Endothelial cell of umbilical vein (primary cell): Measurements from ENCODE around the gene ADH5. TPM values are rescaled to one million over a fixed set of nuclear protein-coding genes. Genes with fewer than 3 reads are reported as not detected.

Experiments used
- BruUV-seq: library from RNA; stranded (reverse); fragments of 400-500 nt; replicated peaks from 2 replicates; lab custom pipeline; 2021; lab: Mats Ljungman, UMichigan
- CTCF ChIA-PET: fragments of 300-600, 350-600 bp; sonication (Branson Sonifier 250); formaldehyde crosslinking; loops from one replicate; lab custom pipeline; 2021; ENCODE audit warnings: antibody characterized with exemption, inconsistent platforms; lab: Charles Lee
- POLR2A ChIA-PET: fragments of 300-600, 350-600 bp; sonication (Branson Sonifier 250); formaldehyde crosslinking; loops from one replicate; lab custom pipeline; 2021; ENCODE audit warnings: antibody characterized with exemption, inconsistent platforms; lab: Charles Lee
- DNase-seq: peaks from one replicate; pipeline ENCODE4 v3.0.0-alpha.2; 2011; ENCODE audit warnings: low read depth, low spot score
- FAIRE-seq: peaks from 2 replicates; lab custom pipeline; 2011; peaks lifted over from hg19 to GRCh38; lab: Jason Lieb, UNC
- H2AFZ ChIP-seq: 2 replicates; pipeline ENCODE4 v1.6.0; 2012; ENCODE audit warnings: low read depth, low read length, control low read depth, inconsistent platforms
- H3K27ac ChIP-seq: 2 replicates; pipeline ENCODE4 v1.5.1; 2011; ENCODE audit warnings: low read depth, mild to moderate bottlenecking, control low read depth, low read length, moderate library complexity; ENCODE audit not compliant: insufficient read depth
- H3K27me3 ChIP-seq, 2 experiments: 2 replicates each; pipeline versions ENCODE4 v1.6.0 to v1.6.1; 2011; ENCODE audit warnings: low read length in 2 of 2, mixed read lengths in 1 of 2; ENCODE audit not compliant: control insufficient read depth in 2 of 2, insufficient read depth in 2 of 2
- H3K36me3 ChIP-seq, 2 experiments: 2 replicates in 1 of 2; 3 replicates in 1 of 2; pipeline ENCODE4 v1.5.1; 2011; ENCODE audit warnings: low read length in 2 of 2, mild to moderate bottlenecking in 1 of 2, moderate library complexity in 1 of 2; ENCODE audit not compliant: control insufficient read depth in 2 of 2, insufficient read depth in 2 of 2; ENCODE audit errors: extremely low read depth in 1 of 2
- H3K4me1 ChIP-seq: 3 replicates; pipeline ENCODE4 v1.5.1; 2011; ENCODE audit warnings: mild to moderate bottlenecking, low read length; ENCODE audit not compliant: control insufficient read depth, insufficient read depth; ENCODE audit errors: extremely low read depth
- H3K4me2 ChIP-seq: 2 replicates; pipeline ENCODE4 v1.6.1; 2011; ENCODE audit warnings: low read length, control low read depth, mixed read lengths; ENCODE audit not compliant: insufficient read depth
- H3K4me3 ChIP-seq, 3 experiments: fragments of 200-600 bp in 1 of 3; sonication (generic), shearing (Covaris generic) in 1 of 3; replicated peaks in 1 of 3; 2 replicates each; pipeline ENCODE4 v1.5.1; 2011 to 2016; ENCODE audit warnings: control low read depth in 3 of 3, low read length in 3 of 3, mild to moderate bottlenecking in 2 of 3, inconsistent platforms in 1 of 3, low read depth in 1 of 3, moderate library complexity in 1 of 3; ENCODE audit not compliant: insufficient read depth in 1 of 3
- H3K79me2 ChIP-seq: 2 replicates; pipeline ENCODE4 v1.6.0; 2012; ENCODE audit warnings: low read length, inconsistent platforms; ENCODE audit not compliant: control insufficient read depth, insufficient read depth
- H3K9ac ChIP-seq: replicated peaks from 2 replicates; pipeline ENCODE3; 2011; ENCODE audit warnings: low read length, control low read depth; ENCODE audit not compliant: insufficient read depth; ENCODE audit errors: extremely low read depth
- H3K9me1 ChIP-seq: replicated peaks from 3 replicates; pipeline ENCODE4 v1.6.0; 2011; ENCODE audit warnings: mild to moderate bottlenecking, low read length; ENCODE audit not compliant: control insufficient read depth, insufficient read depth; ENCODE audit errors: extremely low read depth
- H3K9me3 ChIP-seq: replicated peaks from 2 replicates; pipeline ENCODE4 v1.5.1; 2012; ENCODE audit warnings: low read length, inconsistent platforms; ENCODE audit not compliant: control insufficient read depth, insufficient read depth
- H4K20me1 ChIP-seq: replicated peaks from 2 replicates; pipeline ENCODE3; 2011; ENCODE audit warnings: mild to moderate bottlenecking, low read length; ENCODE audit not compliant: control insufficient read depth, insufficient read depth; ENCODE audit errors: extremely low read depth
- EZH2 ChIP-seq: IDR thresholded peaks from 2 replicates; pipeline ENCODE4 v1.6.1; 2012; ENCODE audit warnings: borderline replicate concordance, low read depth, mild to moderate bottlenecking, moderate library complexity, low read length, inconsistent platforms; ENCODE audit not compliant: severe bottlenecking
- FOS ChIP-seq: IDR thresholded peaks from 2 replicates; pipeline ENCODE4 v1.6.1; 2011; ENCODE audit warnings: mild to moderate bottlenecking, low read length, moderate library complexity, borderline replicate concordance; ENCODE audit not compliant: insufficient read depth
- GATA2 ChIP-seq: IDR thresholded peaks from 2 replicates; pipeline ENCODE4 v1.7.0; 2011; ENCODE audit warnings: low read depth, mild to moderate bottlenecking, moderate library complexity, mixed read lengths, low read length; ENCODE audit not compliant: insufficient read length, insufficient read depth
- JUN ChIP-seq: IDR thresholded peaks from 2 replicates; pipeline ENCODE4 v1.6.1; 2011; ENCODE audit warnings: borderline replicate concordance, low read depth; ENCODE audit not compliant: insufficient read length, insufficient read depth
- MAX ChIP-seq: IDR thresholded peaks from 2 replicates; pipeline ENCODE4 v1.6.1; 2011; ENCODE audit not compliant: insufficient read depth, insufficient read length
- MYC ChIP-seq: IDR thresholded peaks from one replicate; pipeline ENCODE4 v1.6.1; 2011; ENCODE audit warnings: mild to moderate bottlenecking, low read depth, low read length
- POLR2A ChIP-seq: IDR thresholded peaks from 2 replicates; pipeline ENCODE4 v1.6.1; 2012; ENCODE audit warnings: low read depth, mild to moderate bottlenecking, control low read depth, low read length
- POLR2AphosphoS5 ChIP-seq: IDR thresholded peaks from 2 replicates; pipeline ENCODE4 v1.6.1; 2012; ENCODE audit warnings: low read depth, mild to moderate bottlenecking, control low read depth, low read length, moderate library complexity; ENCODE audit not compliant: insufficient read depth
- dilution Hi-C: fragments of 300-500 bp; cut with MboI; formaldehyde crosslinking; loops from one replicate; pipeline ENCODE4 v1.15.0; 2019; ENCODE audit warnings: low sequenced_read_pairs; ENCODE audit not compliant: extremely low pct_ligation_motif_present
- intact Hi-C: fragments of 100-400 bp; cut with micrococcal nuclease; formaldehyde crosslinking; loops from one replicate; pipeline ENCODE4 v1.10.0; 2022
- polyA plus RNA-seq, 4 experiments: library from polyadenylated mRNA; depleted of rRNA in 3 of 4; stranded (reverse) in 3 of 4; unstranded in 1 of 4; fragments of >200 nt; gene quantifications; 2 replicates each; pipeline versions ENCODE4 v1.2.1 to v1.2.3, GENCODE V29; 2011 to 2012; ENCODE audit warnings: missing spikeins in 1 of 4
- total RNA-seq: library from RNA; stranded (reverse); gene quantifications from 2 replicates; pipeline ENCODE4 v1.2.3, GENCODE V29; 2021
- TF ChIP-seq, protein P1 (sequence below), 2 donors: IDR thresholded peaks; 1 replicate in 1 of 2; 2 replicates in 1 of 2; pipeline ENCODE4 v1.5.1; 2011; ENCODE audit warnings: low read length in 2 of 2, mild to moderate bottlenecking in 2 of 2, moderate library complexity in 2 of 2, control low read depth in 1 of 2, inconsistent platforms in 1 of 2, low read depth in 1 of 2; ENCODE audit not compliant: insufficient read depth in 1 of 2; ENCODE audit errors: extremely low read depth in 1 of 2

ADH5 gene
- total and polyA plus RNA-seq, 2 donors (not counting 3 experiments of a cell fraction or from before 2014, with no cell fraction given) = 89.2 to 101 TPM

GRCh38 chr4:99088023-99088449 is 552 bp downstream of the ADH5 start:
- H3K27ac ChIP-seq = peak overlapping the region; percentile 40
- H3K27me3 ChIP-seq = no peaks in the 10 kb centered on the region
- TF ChIP-seq POLR2A = no peak
- TF ChIP-seq POLR2AphosphoS5 = no peak
- TF ChIP-seq MYC = no peak
- TF ChIP-seq GATA2 = no peak
- TF ChIP-seq EZH2 = no peak
- TF ChIP-seq JUN = no peak
- TF ChIP-seq FOS = no peak
- TF ChIP-seq MAX = no peak
- TF ChIP-seq, protein P1, sequence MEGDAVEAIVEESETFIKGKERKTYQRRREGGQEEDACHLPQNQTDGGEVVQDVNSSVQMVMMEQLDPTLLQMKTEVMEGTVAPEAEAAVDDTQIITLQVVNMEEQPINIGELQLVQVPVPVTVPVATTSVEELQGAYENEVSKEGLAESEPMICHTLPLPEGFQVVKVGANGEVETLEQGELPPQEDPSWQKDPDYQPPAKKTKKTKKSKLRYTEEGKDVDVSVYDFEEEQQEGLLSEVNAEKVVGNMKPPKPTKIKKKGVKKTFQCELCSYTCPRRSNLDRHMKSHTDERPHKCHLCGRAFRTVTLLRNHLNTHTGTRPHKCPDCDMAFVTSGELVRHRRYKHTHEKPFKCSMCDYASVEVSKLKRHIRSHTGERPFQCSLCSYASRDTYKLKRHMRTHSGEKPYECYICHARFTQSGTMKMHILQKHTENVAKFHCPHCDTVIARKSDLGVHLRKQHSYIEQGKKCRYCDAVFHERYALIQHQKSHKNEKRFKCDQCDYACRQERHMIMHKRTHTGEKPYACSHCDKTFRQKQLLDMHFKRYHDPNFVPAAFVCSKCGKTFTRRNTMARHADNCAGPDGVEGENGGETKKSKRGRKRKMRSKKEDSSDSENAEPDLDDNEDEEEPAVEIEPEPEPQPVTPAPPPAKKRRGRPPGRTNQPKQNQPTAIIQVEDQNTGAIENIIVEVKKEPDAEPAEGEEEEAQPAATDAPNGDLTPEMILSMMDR (IDR thresholded peaks at IDR 0.05; ENCODE audit: extremely low read depth in 1 of 2, insufficient read depth in 1 of 2, low read depth in 1 of 2, low read length in 2 of 2) = no peak
- dilution Hi-C loops (no loop called here), intact Hi-C loops (loop anchor here (1.0 to 10.0 kb wide), 7 partner anchors 28 to 938 kb away; partner anchors contain the start of genes METAP1, RAP1GDS1 and TSPAN5)
- H3K36me3 ChIP-seq = peaks cover 5 to 7% of the 10 kb centered on the region in 2 experiments
- H3K9me1 ChIP-seq = no peaks in the 10 kb centered on the region
- FAIRE-seq (no peak), DNase-seq (peak; percentile 72)
- TSS peak; percentile 53 for BruUV-seq
- H2AFZ ChIP-seq = peak overlapping the region; percentile 80
- POLR2A ChIA-PET = interaction anchor here (0.6 to 1.1 kb wide), 4 partner anchors 71 to 1313 kb away, joined by 3 to 4 read pairs (median 4); partner anchors contain the start of gene EIF4E
- CTCF ChIA-PET = interaction anchor here (0.6 to 1.8 kb wide), 3 partner anchors 32 to 317 kb away, joined by 3 to 11 read pairs (median 5); partner anchors contain the start of gene METAP1
- peak overlapping the region; percentile 42 for H3K9ac ChIP-seq
- H3K4me3 ChIP-seq = peak overlapping the region; percentile 80 to 85 (median 82)
- H3K4me2 ChIP-seq = peak overlapping the region; percentile 98
- H3K9me3 ChIP-seq = no peaks in the 10 kb centered on the region
- H3K79me2 ChIP-seq = peaks cover 27% of the 10 kb centered on the region
- H4K20me1 ChIP-seq = no peaks in the 10 kb centered on the region
- H3K4me1 ChIP-seq = peaks cover 8% of the 10 kb centered on the region
